Measurements from ENCODE around the gene RXRG. TPM values are rescaled to one million over a fixed set of nuclear protein-coding genes. Genes with fewer than 3 reads are reported as not detected.

Gene RXRG
- total and polyA plus RNA-seq, 2 donors (not counting 3 experiments of a cell fraction or from before 2014, with no cell fraction given) = not detected

DNA sequence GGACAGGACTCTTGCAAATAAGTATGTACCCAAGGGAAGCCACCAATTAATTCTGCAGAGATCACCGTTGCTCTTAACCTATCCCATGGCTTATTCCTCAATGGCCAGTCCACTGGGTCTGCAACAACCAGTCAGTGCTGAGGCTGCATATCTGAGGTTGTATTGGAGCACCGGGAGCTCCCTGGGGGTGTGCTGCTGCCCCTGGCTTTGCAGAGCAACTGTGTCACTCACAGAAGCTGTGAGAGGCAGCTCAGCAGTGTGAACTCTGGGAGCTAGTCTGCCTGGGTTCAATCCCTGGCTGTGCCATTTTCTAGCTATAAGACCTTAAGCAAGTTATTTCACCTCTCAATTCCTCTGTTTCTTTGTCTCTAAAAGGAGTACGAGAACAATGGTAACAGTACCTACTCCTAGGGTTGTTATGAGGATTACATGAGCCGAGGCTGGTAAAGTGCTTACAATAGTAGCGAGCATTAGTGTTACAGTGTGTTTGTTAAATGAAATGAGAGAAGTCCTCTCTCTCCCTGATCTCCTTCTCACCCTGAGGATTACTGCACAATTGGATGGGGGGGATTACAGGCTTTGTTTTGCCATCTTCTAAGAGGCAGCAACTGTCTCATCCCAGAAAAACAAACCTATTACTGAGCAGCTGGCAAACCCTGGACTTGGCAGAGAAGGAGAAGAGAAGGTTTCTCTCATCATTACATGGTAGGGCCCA is 3.6 kb downstream of the RXRG start:
- Histone ChIP-seq H3K4me1 (ENCODE audit: control insufficient read depth, extremely low read depth, insufficient read depth, low read length) (no peaks in the 10 kb centered on the region), H3K27ac (ENCODE audit: insufficient read depth, low read depth, low read length) (no peak overlapping the region), H3K9me1 (replicated peaks; ENCODE audit: control insufficient read depth, extremely low read depth, insufficient read depth, low read length) (no peaks in the 10 kb centered on the region), H3K9me3 (replicated peaks; ENCODE audit: control insufficient read depth, insufficient read depth, low read length) (no peaks in the 10 kb centered on the region), H3K4me2 (ENCODE audit: insufficient read depth, low read length) (no peak overlapping the region), H3K79me2 (ENCODE audit: control insufficient read depth, insufficient read depth, low read length) (no peaks in the 10 kb centered on the region), H3K36me3 (ENCODE audit: control insufficient read depth in 2 of 2, extremely low read depth in 1 of 2, insufficient read depth in 2 of 2, low read length in 2 of 2) (no peaks in the 10 kb centered on the region), H2AFZ (ENCODE audit: low read depth, low read length) (no peak overlapping the region), H3K4me3 (replicated peaks in 1 of 3; ENCODE audit: insufficient read depth in 1 of 3, low read depth in 1 of 3, low read length in 3 of 3) (no peak overlapping the region), H3K9ac (replicated peaks; ENCODE audit: extremely low read depth, insufficient read depth, low read length) (no peak overlapping the region), H3K27me3 (ENCODE audit: control insufficient read depth in 2 of 2, insufficient read depth in 2 of 2, low read length in 2 of 2) (peaks cover 33 to 46% of the 10 kb centered on the region in 2 experiments), H4K20me1 (replicated peaks; ENCODE audit: control insufficient read depth, extremely low read depth, insufficient read depth, low read length) (no peaks in the 10 kb centered on the region)
- BruUV-seq (replicated peaks) = no TSS peak
- DNase-seq (ENCODE audit: low read depth, low spot score) (no peak), FAIRE-seq (no peak)
- intact Hi-C loops (cut with micrococcal nuclease) = no loop called here
- ChIA-PET POLR2A (no interaction called here), CTCF (no interaction called here)
- dilution Hi-C loops (cut with MboI; ENCODE audit: extremely low pct_ligation_motif_present, low sequenced_read_pairs) = no loop called here
- TF ChIP-seq EZH2 (IDR thresholded peaks at IDR 0.05; ENCODE audit: borderline replicate concordance, low read depth, low read length, severe bottlenecking) (no peak), GATA2 (IDR thresholded peaks at IDR 0.05; ENCODE audit: insufficient read depth, insufficient read length, low read depth, low read length) (no peak), JUN (IDR thresholded peaks at IDR 0.05; ENCODE audit: borderline replicate concordance, insufficient read depth, insufficient read length, low read depth) (no peak), POLR2A (IDR thresholded peaks at IDR 0.05; ENCODE audit: low read depth, low read length) (no peak), FOS (IDR thresholded peaks at IDR 0.05; ENCODE audit: borderline replicate concordance, insufficient read depth, low read length) (no peak)

GRCh38 chr1:165439330-165439729 is 5.6 kb downstream of the RXRG start:
- no peak overlapping the region for H3K27ac ChIP-seq (ENCODE audit: insufficient read depth, low read depth, low read length)
- no TSS peak for BruUV-seq (replicated peaks)
- H3K36me3 ChIP-seq (ENCODE audit: control insufficient read depth in 2 of 2, extremely low read depth in 1 of 2, insufficient read depth in 2 of 2, low read length in 2 of 2) = no peaks in the 10 kb centered on the region
- H2AFZ ChIP-seq (ENCODE audit: low read depth, low read length) = no peak overlapping the region
- FAIRE-seq (no peak), DNase-seq (ENCODE audit: low read depth, low spot score) (no peak)
- dilution Hi-C loops (cut with MboI; ENCODE audit: extremely low pct_ligation_motif_present, low sequenced_read_pairs) (no loop called here), intact Hi-C loops (cut with micrococcal nuclease) (no loop called here)
- POLR2A ChIA-PET = no interaction called here
- no peak overlapping the region for H3K9ac ChIP-seq (replicated peaks; ENCODE audit: extremely low read depth, insufficient read depth, low read length)
- no peak overlapping the region for H3K4me3 ChIP-seq (replicated peaks in 1 of 3; ENCODE audit: insufficient read depth in 1 of 3, low read depth in 1 of 3, low read length in 3 of 3)
- CTCF ChIA-PET = no interaction called here
- H3K79me2 ChIP-seq (ENCODE audit: control insufficient read depth, insufficient read depth, low read length) = no peaks in the 10 kb centered on the region
- TF ChIP-seq CTCF (IDR thresholded peaks at IDR 0.05; ENCODE audit: extremely low read depth in 1 of 2, insufficient read depth in 1 of 2, low read depth in 1 of 2, low read length in 2 of 2) (no peak), POLR2AphosphoS5 (IDR thresholded peaks at IDR 0.05; ENCODE audit: insufficient read depth, low read depth, low read length) (no peak), MAX (IDR thresholded peaks at IDR 0.05; ENCODE audit: insufficient read depth, insufficient read length) (no peak), EZH2 (IDR thresholded peaks at IDR 0.05; ENCODE audit: borderline replicate concordance, low read depth, low read length, severe bottlenecking) (no peak), FOS (IDR thresholded peaks at IDR 0.05; ENCODE audit: borderline replicate concordance, insufficient read depth, low read length) (no peak), GATA2 (IDR thresholded peaks at IDR 0.05; ENCODE audit: insufficient read depth, insufficient read length, low read depth, low read length) (no peak), JUN (IDR thresholded peaks at IDR 0.05; ENCODE audit: borderline replicate concordance, insufficient read depth, insufficient read length, low read depth) (no peak), POLR2A (IDR thresholded peaks at IDR 0.05; ENCODE audit: low read depth, low read length) (no peak), MYC (IDR thresholded peaks at IDR 0.05; ENCODE audit: low read depth, low read length) (no peak)
- H3K4me2 ChIP-seq (ENCODE audit: insufficient read depth, low read length) = no peak overlapping the region
- no peaks in the 10 kb centered on the region for H4K20me1 ChIP-seq (replicated peaks; ENCODE audit: control insufficient read depth, extremely low read depth, insufficient read depth, low read length)
- H3K4me1 ChIP-seq (ENCODE audit: control insufficient read depth, extremely low read depth, insufficient read depth, low read length) = no peaks in the 10 kb centered on the region
- no peaks in the 10 kb centered on the region for H3K9me3 ChIP-seq (replicated peaks; ENCODE audit: control insufficient read depth, insufficient read depth, low read length)
- peaks cover 16 to 26% of the 10 kb centered on the region in 2 experiments for H3K27me3 ChIP-seq (ENCODE audit: control insufficient read depth in 2 of 2, insufficient read depth in 2 of 2, low read length in 2 of 2)
- H3K9me1 ChIP-seq (replicated peaks; ENCODE audit: control insufficient read depth, extremely low read depth, insufficient read depth, low read length) = no peaks in the 10 kb centered on the region

Data from endothelial cell of umbilical vein (primary cell).